ENCODE data around the gene PLA2G4E.

Gene PLA2G4E

GRCh38 chr15:41955807-41956525 is 64.9 kb downstream of the PLA2G4E start:
- no peak for DNase-seq (ENCODE audit: low spot score)

- no peak for DNase-seq (ENCODE audit: low spot score)
Observed at GRCh38 chr15:41955100-41955499, 65.7 kb downstream of the PLA2G4E start.

- DNase-seq (ENCODE audit: low spot score): no peak
Observed at GRCh38 chr15:41954036-41954435, 66.8 kb downstream of the PLA2G4E start.

- no peak for DNase-seq (ENCODE audit: low spot score)
Observed at GRCh38 chr15:41952013-41952563, 68.8 kb downstream of the PLA2G4E start.

- no peak for DNase-seq (ENCODE audit: low spot score)
Observed at GRCh38 chr15:41951571-41951970, 69.3 kb downstream of the PLA2G4E start.

GRCh38 chr15:41950489-41950888 is 70.4 kb downstream of the PLA2G4E start:
- no peak for DNase-seq (ENCODE audit: low spot score)

- no peak for DNase-seq (ENCODE audit: low spot score)
Observed at GRCh38 chr15:41950127-41950483, 70.7 kb downstream of the PLA2G4E start.

- DNase-seq (ENCODE audit: low spot score): no peak
Observed at GRCh38 chr15:41949401-41950126, 71.3 kb downstream of the PLA2G4E start.

- no peak for DNase-seq (ENCODE audit: low spot score)
Observed at GRCh38 chr15:41948490-41948889, 72.4 kb downstream of the PLA2G4E start.

GRCh38 chr15:41946970-41947369 is 73.9 kb downstream of the PLA2G4E start:
- DNase-seq (ENCODE audit: low spot score): no peak

GRCh38 chr15:41945731-41946130 is 75.1 kb downstream of the PLA2G4E start:
- DNase-seq (ENCODE audit: low spot score): no peak

- no peak for DNase-seq (ENCODE audit: low spot score)
Observed at GRCh38 chr15:41945221-41945620, 75.6 kb downstream of the PLA2G4E start.

GRCh38 chr15:41944313-41944940 is 76.4 kb downstream of the PLA2G4E start:
- DNase-seq (ENCODE audit: low spot score): peak; percentile 84

- DNase-seq (ENCODE audit: low spot score): no peak
Observed at GRCh38 chr15:41943543-41944312, 77.1 kb downstream of the PLA2G4E start.

- no peak for DNase-seq (ENCODE audit: low spot score)
Observed at GRCh38 chr15:41942886-41943285, 78.0 kb downstream of the PLA2G4E start.

- DNase-seq (ENCODE audit: low spot score): no peak
Observed at GRCh38 chr15:41941644-41942415, 79.0 kb downstream of the PLA2G4E start.

- peak; percentile 98 for DNase-seq (ENCODE audit: low spot score)
Observed at GRCh38 chr15:41940441-41940857, 80.4 kb downstream of the PLA2G4E start.

- DNase-seq (ENCODE audit: low spot score): no peak
Observed at GRCh38 chr15:41939986-41940385, 80.9 kb downstream of the PLA2G4E start.

- DNase-seq (ENCODE audit: low spot score): no peak
Observed at GRCh38 chr15:41937568-41937923, 83.3 kb downstream of the PLA2G4E start.

- no peak for DNase-seq (ENCODE audit: low spot score)
Observed at GRCh38 chr15:41936649-41937567, 83.9 kb downstream of the PLA2G4E start.

All from SW480 (cell line).